Keratinocyte (primary cell): Measurements from ENCODE around the gene RFC1.

Source experiments
- EZH2 ChIP-seq: IDR thresholded peaks from one replicate; pipeline ENCODE4 v1.6.1; 2012; ENCODE audit warnings: inconsistent platforms, mild to moderate bottlenecking, low read length, moderate library complexity
- TF ChIP-seq, protein P1 (sequence below), 3 experiments: IDR thresholded peaks in 1 of 3; conservative IDR thresholded peaks in 1 of 3; optimal IDR thresholded peaks in 1 of 3; 2 replicates in 2 of 3; 3 replicates in 1 of 3; pipeline versions ENCODE3 to v1.5.1; 2011; ENCODE audit warnings: low read length in 3 of 3, mild to moderate bottlenecking in 3 of 3, moderate library complexity in 2 of 3, control low read depth in 1 of 3, inconsistent platforms in 1 of 3; ENCODE audit not compliant: insufficient read depth in 2 of 3; ENCODE audit errors: extremely low read depth in 1 of 3

GRCh38 chr4:39324446-39324845 is 41.7 kb downstream of the RFC1 start:
- TF ChIP-seq, protein P1, sequence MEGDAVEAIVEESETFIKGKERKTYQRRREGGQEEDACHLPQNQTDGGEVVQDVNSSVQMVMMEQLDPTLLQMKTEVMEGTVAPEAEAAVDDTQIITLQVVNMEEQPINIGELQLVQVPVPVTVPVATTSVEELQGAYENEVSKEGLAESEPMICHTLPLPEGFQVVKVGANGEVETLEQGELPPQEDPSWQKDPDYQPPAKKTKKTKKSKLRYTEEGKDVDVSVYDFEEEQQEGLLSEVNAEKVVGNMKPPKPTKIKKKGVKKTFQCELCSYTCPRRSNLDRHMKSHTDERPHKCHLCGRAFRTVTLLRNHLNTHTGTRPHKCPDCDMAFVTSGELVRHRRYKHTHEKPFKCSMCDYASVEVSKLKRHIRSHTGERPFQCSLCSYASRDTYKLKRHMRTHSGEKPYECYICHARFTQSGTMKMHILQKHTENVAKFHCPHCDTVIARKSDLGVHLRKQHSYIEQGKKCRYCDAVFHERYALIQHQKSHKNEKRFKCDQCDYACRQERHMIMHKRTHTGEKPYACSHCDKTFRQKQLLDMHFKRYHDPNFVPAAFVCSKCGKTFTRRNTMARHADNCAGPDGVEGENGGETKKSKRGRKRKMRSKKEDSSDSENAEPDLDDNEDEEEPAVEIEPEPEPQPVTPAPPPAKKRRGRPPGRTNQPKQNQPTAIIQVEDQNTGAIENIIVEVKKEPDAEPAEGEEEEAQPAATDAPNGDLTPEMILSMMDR (optimal IDR thresholded peaks at IDR 0.05 in 1 of 3, IDR thresholded peaks at IDR 0.05 in 1 of 3, conservative IDR thresholded peaks at IDR 0.05 in 1 of 3; ENCODE audit: extremely low read depth in 1 of 3, insufficient read depth in 2 of 3, low read length in 3 of 3) = no peak
- no peak for TF ChIP-seq EZH2
